Stimulated activated naive CD8-positive, alpha-beta T cell treated with anti-CD3 and anti-CD28 coated beads, Interleukin-15, Interleukin-2, amounts not matched to agents 100 ng/mL and 50 ng/mL, for 24 hours (primary cell): ENCODE data around the gene TNRC6B.
A peak's percentile ranks its signal among the peaks of the same experiment; 100 is the strongest.
"Not testable (repeated sequence)": the region's sequence is repeated elsewhere in the genome, so short reads cannot be mapped to it uniquely, and the experiment has no call there.

ENCODE experiments used
- H3K27ac Mint-ChIP-seq: one replicate; pipeline ENCODE4 v1.8.0; 2021; ENCODE audit warnings: mild to moderate bottlenecking, mixed read lengths
- H3K27me3 Mint-ChIP-seq: one replicate; pipeline ENCODE4 v1.8.0; 2021; ENCODE audit warnings: mixed read lengths
- H3K36me3 Mint-ChIP-seq: one replicate; pipeline ENCODE4 v1.8.0; 2021; ENCODE audit warnings: low read depth, mixed read lengths
- H3K4me1 Mint-ChIP-seq: one replicate; pipeline ENCODE4 v1.8.0; 2021; ENCODE audit warnings: low read depth, mixed read lengths
- H3K4me3 Mint-ChIP-seq: one replicate; pipeline ENCODE4 v1.8.0; 2021; ENCODE audit warnings: mild to moderate bottlenecking, mixed read lengths
- H3K9me3 Mint-ChIP-seq: one replicate; pipeline ENCODE4 v1.8.0; 2021; ENCODE audit warnings: mixed read lengths

Gene TNRC6B

GRCh38 chr22:40178417-40179409 lies 988 bp downstream of the TNRC6B start:
- peak overlapping the region; percentile 87 for H3K4me3 Mint-ChIP-seq
- no peaks in the 10 kb centered on the region for H3K36me3 Mint-ChIP-seq
- no peaks in the 10 kb centered on the region for H3K27me3 Mint-ChIP-seq
- H3K27ac Mint-ChIP-seq, result peak overlapping the region; percentile 87
- no peaks in the 10 kb centered on the region for H3K9me3 Mint-ChIP-seq
- peaks cover 74% of the 10 kb centered on the region for H3K4me1 Mint-ChIP-seq

GRCh38 chr22:40179526-40179925 lies 1.8 kb downstream of the TNRC6B start:
- Mint-ChIP-seq H3K4me3 (peak overlapping the region; percentile 87), H3K27me3 (no peaks in the 10 kb centered on the region), H3K36me3 (no peaks in the 10 kb centered on the region), H3K27ac (peak overlapping the region; percentile 87), H3K9me3 (no peaks in the 10 kb centered on the region), H3K4me1 (peaks cover 80% of the 10 kb centered on the region)

- Mint-ChIP-seq H3K27ac (peak overlapping the region; percentile 73), H3K9me3 (no peaks in the 10 kb centered on the region), H3K4me1 (peaks cover 80% of the 10 kb centered on the region), H3K4me3 (peak overlapping the region; percentile 87), H3K27me3 (no peaks in the 10 kb centered on the region), H3K36me3 (no peaks in the 10 kb centered on the region)
These were observed 2.7 kb downstream of the TNRC6B start for GRCh38 chr22:40180403-40180802.

- Mint-ChIP-seq H3K27ac (no peak overlapping the region), H3K4me1 (peaks cover 78% of the 10 kb centered on the region), H3K4me3 (no peak overlapping the region), H3K27me3 (no peaks in the 10 kb centered on the region), H3K9me3 (no peaks in the 10 kb centered on the region), H3K36me3 (peaks cover 6% of the 10 kb centered on the region)
These were observed 3.6 kb downstream of the TNRC6B start for GRCh38 chr22:40181323-40181722.

- peak overlapping the region; percentile 53 for H3K4me3 Mint-ChIP-seq
- H3K36me3 Mint-ChIP-seq, result peaks cover 6% of the 10 kb centered on the region
- H3K27ac Mint-ChIP-seq, result peak overlapping the region; percentile 50
- H3K4me1 Mint-ChIP-seq, result peaks cover 72% of the 10 kb centered on the region
- no peaks in the 10 kb centered on the region for H3K27me3 Mint-ChIP-seq
- H3K9me3 Mint-ChIP-seq, result no peaks in the 10 kb centered on the region
These were observed 4.6 kb downstream of the TNRC6B start for GRCh38 chr22:40182231-40182835.

- H3K4me3 Mint-ChIP-seq, result peak overlapping the region; percentile 53
These were observed 5.4 kb downstream of the TNRC6B start for GRCh38 chr22:40183029-40183581.

GRCh38 chr22:40183603-40184002 lies 5.9 kb downstream of the TNRC6B start:
- not testable (repeated sequence) for H3K9me3 Mint-ChIP-seq, H3K36me3 Mint-ChIP-seq, H3K27me3 Mint-ChIP-seq
- Mint-ChIP-seq H3K4me3 (peak overlapping the region; percentile 53), H3K27ac (peak overlapping the region; percentile 50), H3K4me1 (peaks cover 80% of the 10 kb centered on the region)

More at GRCh38 chr22:40183029-40183581, 5.4 kb downstream of the TNRC6B start:
- Mint-ChIP-seq H3K36me3 (peaks cover 6% of the 10 kb centered on the region), H3K4me1 (peaks cover 76% of the 10 kb centered on the region), H3K27me3 (no peaks in the 10 kb centered on the region), H3K27ac (peak overlapping the region; percentile 50), H3K9me3 (no peaks in the 10 kb centered on the region)

- no peaks in the 10 kb centered on the region for H3K9me3 Mint-ChIP-seq
- H3K4me3 Mint-ChIP-seq, result no peak overlapping the region
- H3K27me3 Mint-ChIP-seq, result no peaks in the 10 kb centered on the region
- peaks cover 77% of the 10 kb centered on the region for H3K4me1 Mint-ChIP-seq
- no peak overlapping the region for H3K27ac Mint-ChIP-seq
- H3K36me3 Mint-ChIP-seq, result peaks cover 18% of the 10 kb centered on the region
These were observed 9.7 kb downstream of the TNRC6B start for GRCh38 chr22:40187389-40187788.

- Mint-ChIP-seq H3K4me3 (no peak overlapping the region), H3K36me3 (peaks cover 18% of the 10 kb centered on the region), H3K27me3 (no peaks in the 10 kb centered on the region), H3K4me1 (peaks cover 78% of the 10 kb centered on the region), H3K27ac (no peak overlapping the region), H3K9me3 (no peaks in the 10 kb centered on the region)
These were observed 12.3 kb downstream of the TNRC6B start for GRCh38 chr22:40189997-40190396.

- Mint-ChIP-seq H3K27ac (no peak overlapping the region), H3K4me1 (peaks cover 78% of the 10 kb centered on the region), H3K9me3 (no peaks in the 10 kb centered on the region), H3K36me3 (peaks cover 18% of the 10 kb centered on the region), H3K27me3 (no peaks in the 10 kb centered on the region), H3K4me3 (no peak overlapping the region)
These were observed 12.8 kb downstream of the TNRC6B start for GRCh38 chr22:40190501-40190900.

GRCh38 chr22:40193429-40194421 lies 16.0 kb downstream of the TNRC6B start:
- Mint-ChIP-seq H3K4me3 (no peak overlapping the region), H3K27me3 (no peaks in the 10 kb centered on the region), H3K27ac (peak overlapping the region; percentile 54), H3K9me3 (no peaks in the 10 kb centered on the region), H3K36me3 (peaks cover 16% of the 10 kb centered on the region), H3K4me1 (peaks cover 84% of the 10 kb centered on the region)

GRCh38 chr22:40194656-40195055 lies 16.9 kb downstream of the TNRC6B start:
- H3K4me3 Mint-ChIP-seq, result no peak overlapping the region

GRCh38 chr22:40196628-40197360 lies 19.1 kb downstream of the TNRC6B start:
- H3K9me3 Mint-ChIP-seq, result no peaks in the 10 kb centered on the region
- peaks cover 4% of the 10 kb centered on the region for H3K36me3 Mint-ChIP-seq
- H3K4me1 Mint-ChIP-seq, result peaks cover 83% of the 10 kb centered on the region
- H3K27ac Mint-ChIP-seq, result peak overlapping the region; percentile 93
- peak overlapping the region; percentile 60 for H3K4me3 Mint-ChIP-seq
- no peaks in the 10 kb centered on the region for H3K27me3 Mint-ChIP-seq

More at GRCh38 chr22:40194656-40195055, 16.9 kb downstream of the TNRC6B start:
- H3K27ac Mint-ChIP-seq, result no peak overlapping the region
- H3K9me3 Mint-ChIP-seq, result no peaks in the 10 kb centered on the region
- peaks cover 16% of the 10 kb centered on the region for H3K36me3 Mint-ChIP-seq
- H3K4me1 Mint-ChIP-seq, result peaks cover 84% of the 10 kb centered on the region
- H3K27me3 Mint-ChIP-seq, result no peaks in the 10 kb centered on the region
